Dermis microvascular lymphatic vessel endothelial cell (primary cell): ENCODE measurements around the gene CBLN3. TPM values are rescaled to one million over a fixed set of nuclear protein-coding genes. Genes with fewer than 3 reads are reported as not detected.
"Not testable (repeated sequence)": the region's sequence is repeated elsewhere in the genome, so short reads cannot be mapped to it uniquely, and the experiment has no call there.

Experiments used
- DNase-seq, 2 donors: peaks; one replicate each; pipeline versions ENCODE4 v3.0.0 to v3.0.0-alpha.2; 2010; ENCODE audit warnings: low read depth in 2 of 2
- total RNA-seq: library from RNA; depleted of rRNA; stranded (reverse); fragments of >200 nt; gene quantifications from 2 replicates; pipeline ENCODE4 v1.2.1, GENCODE V29; 2014

Gene CBLN3
- total RNA-seq = 0.13 and 0.39 TPM in 2 replicates

DNA sequence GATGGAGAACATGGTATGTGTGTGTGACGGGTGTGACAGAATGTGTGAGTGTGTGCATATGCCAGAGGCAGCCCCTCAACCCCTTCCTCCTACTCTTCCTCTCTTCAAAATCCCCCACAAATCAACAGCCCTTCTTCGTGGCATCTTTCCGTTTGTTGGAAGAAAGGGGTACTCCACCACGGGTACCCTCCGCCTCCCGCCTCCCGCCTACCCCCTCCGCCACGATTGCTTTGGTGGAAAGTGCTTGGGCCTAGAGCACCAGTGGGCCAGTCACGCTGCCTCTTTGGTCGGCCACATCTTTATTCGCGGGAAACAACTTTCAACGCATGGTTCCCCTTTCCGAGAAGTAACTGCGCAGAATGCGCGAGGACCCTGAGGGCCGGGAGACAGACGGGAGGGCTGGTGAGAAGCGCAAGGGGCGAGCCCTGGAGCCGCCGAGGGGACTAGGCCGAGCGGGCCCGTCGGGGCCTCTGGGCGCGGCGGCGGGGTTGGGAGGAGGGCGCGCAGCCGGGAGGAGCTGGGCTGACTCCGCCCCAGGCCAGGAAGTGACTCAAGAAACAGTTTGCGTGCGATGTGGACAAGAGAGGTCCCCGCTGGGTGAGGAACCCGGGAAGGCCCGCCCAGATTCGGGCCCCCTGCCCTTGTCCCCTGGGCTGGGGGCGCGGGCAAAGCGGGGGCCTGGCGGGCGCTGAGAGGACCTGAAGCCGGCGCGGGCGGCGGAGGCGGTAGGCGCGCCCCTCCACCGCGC is at the start of gene CBLN3, which contains the start of gene KHNYN:
TSS of gene CBLN3 (minus strand) at position 274 of the 748 bp plus-strand sequence. CDS start 614 bp downstream, outside the sequence.
TSS of gene KHNYN (plus strand) at position 560 of the 748 bp plus-strand sequence. CDS start 777 bp downstream, outside the sequence.
- DNase-seq = peak; percentile 73 to 93

DNA sequence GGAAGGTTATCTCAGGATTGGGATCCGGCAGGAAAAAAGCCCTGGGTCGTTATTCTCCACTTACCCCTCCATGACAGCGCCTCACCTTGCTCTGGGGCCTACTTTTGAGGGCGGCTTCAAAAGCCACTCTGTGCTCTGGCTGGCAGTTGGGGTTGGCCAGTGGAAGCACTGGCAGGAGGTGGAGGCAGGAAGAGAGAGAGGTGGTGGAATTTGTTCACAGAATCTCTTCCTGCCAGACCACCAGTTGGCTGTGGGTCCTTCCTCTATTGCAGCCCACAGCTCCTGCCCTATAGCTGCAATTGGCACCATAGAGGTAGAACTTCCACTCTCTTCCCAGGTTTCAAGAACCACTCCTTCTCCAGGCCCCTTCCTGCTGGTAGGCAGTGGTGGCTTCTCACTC is 45.8 kb upstream of the CBLN3 start:
- DNase-seq = no peak

DNA sequence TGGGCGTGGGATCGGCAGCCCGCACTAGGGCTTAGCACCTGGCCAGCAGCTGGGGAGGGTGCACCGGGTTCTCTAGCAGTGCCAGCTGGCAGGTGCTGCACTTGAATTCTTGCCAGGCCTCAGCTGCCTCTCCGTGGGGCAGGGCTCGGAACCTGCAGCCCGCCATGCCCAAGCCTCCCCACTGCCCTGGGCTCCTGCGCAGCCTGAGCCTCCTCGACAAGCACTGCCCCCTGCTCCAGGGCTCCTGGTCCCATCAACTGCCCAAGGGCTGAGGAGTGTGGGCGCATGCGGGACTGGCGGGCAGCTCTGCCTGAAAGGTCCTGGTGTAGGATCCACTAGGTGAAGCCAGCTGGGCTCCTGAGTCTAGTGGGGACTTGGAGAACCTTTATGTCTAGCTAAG is 43.7 kb upstream of the CBLN3 start:
- DNase-seq = no peak

DNA sequence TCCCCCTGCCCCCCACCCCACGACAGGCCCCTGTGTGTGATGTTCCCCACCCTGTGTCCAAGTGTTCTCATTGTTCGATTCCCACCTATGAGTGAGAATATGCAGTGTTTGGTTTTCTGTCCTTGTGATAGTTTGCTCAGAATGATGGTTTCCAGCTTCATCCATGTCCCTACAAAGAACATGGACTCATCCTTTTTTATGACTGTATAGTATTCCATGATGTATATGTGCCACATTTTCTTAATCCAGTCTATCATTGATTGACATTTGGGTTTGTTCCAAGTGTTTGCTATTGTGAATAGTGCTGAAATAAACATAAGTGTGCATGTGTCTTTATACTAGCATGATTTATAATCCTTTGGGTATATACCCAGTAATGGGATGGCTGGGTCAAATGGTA is 41.0 kb upstream of the CBLN3 start:
- not testable (repeated sequence) for DNase-seq

DNA sequence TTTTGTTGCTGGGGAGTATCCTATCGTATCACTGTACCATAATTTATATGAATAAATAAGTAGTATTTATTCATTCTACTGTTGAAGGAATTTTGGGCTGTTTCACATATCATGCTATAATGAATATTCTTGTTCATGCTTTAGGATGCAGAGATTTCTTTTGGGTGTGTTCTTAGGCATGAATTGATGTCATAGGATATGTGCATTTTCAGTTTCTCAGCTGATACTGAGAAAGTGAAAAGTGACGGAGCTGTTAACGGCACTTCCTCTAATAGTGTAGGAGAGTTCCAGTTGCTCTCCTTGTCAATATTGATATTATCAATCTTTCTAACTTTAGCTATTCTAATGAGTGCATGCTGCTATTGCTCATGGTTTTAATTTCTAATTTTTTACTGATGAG is 36.3 kb upstream of the CBLN3 start:
- no peak for DNase-seq

DNA sequence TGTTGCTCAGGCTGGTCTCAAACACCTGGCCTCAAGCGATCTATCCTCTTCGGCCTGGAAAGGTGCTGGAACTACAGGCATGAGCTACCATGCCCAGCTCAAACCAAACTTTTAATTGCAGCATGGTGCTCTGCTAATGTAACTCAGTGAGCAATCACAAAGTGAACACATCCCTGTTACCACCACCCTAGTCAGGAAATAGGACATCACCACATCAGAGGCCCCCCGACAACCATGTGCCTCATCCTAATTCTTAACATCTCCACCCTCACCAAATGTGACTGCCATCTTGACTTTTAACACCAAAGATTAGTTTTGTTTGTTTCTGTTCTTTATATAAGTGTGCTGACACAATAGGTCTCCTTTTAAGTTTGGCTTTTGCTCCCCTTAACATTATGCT is 35.9 kb upstream of the CBLN3 start:
- no peak for DNase-seq

DNA sequence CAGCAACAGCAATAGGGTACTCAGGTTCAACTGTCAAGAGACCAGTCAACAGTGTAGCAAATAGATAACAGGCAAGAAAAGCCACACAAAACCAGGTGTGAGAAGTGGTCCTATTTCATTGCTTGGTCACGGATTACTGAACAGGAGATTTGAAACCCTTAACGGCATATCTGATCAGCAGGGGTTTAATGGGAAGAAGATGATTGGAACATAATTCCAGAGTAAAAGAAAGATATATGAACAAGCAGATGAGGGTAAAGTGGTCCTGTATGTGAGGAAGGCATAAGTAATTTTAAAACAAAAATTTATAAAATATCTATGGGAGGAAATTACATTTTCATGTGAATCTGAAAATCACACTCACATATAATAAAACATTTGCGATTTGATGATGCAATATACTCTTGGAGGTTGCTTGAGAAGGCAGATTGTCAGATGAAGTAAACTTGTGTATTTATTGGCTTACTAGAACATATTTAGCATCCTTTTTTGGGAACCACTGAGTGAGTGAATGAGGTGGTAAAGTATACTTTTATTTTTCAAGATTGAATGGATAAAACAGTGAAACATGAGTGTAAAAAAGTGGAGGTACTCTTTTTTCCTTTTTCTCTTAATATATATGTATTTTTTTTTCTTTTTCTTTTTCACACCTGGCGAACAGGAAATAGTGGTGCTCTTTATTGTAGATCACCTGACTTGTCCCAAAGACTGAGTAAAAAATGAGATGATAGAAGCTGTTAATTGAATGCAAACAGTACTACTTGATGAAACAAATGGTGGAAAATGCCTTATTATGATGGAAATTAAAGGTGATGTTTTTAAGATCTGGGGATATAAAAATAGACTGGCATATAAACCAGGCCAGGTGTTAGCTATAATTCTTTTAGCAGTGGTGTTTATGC is 34.7 kb upstream of the CBLN3 start:
- no peak for DNase-seq

DNA sequence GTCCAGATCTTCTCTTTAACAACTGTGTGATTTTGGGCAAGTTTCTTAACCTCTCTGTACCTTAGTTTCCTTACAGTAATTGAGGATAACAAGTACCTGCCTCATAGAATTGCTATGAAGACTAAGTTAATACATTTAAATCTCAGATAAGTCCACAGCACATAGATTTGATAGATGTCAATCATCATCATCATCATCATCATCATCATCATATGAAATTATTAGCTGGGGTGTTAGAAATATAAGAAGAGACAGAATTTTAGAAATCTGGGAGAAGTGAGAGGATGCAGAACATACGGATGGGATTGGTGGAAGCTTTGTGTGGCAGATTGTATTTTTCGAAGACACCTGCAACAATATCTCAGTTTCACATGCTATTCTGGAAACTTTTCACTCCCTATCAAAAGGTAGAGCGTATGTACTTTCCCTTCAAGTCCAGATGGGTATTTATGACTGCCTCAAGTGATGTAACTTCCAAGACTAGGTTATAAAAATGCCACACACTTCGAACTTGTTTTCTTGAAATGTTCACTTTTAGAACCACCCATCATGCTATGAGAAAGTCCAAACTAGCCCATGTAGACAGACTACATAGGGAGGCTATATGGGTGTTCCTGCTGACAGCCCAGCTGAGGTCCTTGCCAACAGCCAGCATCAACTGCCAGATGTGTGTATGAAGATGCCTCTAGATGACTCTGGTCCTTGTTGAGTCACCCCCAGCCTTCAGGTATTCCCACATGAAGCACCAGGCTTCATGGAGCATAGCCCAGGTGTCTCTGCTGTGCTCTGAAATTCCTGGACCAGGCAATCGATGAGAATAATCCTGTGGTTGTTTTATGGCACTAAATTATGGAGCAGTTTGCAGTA is 33.8 kb upstream of the CBLN3 start:
- no peak for DNase-seq

DNA sequence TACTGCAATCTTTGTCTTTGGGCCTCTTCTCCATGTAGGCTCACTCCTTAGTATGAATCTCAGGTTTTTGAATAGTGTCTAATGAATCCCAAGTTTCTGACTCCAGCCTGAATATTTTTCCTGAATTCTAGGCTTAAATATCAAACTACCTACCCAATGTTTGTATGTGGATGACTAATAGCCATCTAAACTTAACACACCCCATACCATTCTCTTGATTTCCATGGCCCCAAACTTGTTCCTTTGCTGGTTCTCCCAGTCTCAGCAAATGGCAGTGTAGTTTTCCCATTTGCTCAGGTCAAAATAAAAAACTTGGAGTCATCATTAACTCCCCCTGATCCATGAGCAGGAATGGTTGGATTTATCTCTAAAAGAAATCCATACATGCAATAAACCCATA is 31.9 kb upstream of the CBLN3 start:
- DNase-seq = no peak

DNA sequence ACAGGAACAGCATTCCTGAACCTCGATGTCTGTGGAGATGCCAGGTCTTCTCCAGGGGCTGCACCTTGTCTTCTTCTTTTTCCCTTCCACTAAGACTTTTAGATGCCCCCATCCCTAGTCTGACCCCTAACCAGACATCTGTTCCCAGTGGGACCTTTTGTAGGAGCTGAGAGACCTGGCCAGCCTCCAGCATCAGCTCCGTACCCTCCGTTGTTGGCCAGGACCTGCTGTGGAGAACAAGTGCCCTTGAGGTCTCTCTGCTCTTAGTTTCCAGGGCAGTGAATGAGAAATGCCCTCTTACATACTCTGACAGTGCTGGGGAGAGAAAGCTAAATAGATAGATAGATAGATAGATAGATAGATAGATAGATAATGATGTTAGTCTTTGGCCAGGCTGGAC is 29.9 kb upstream of the CBLN3 start:
- DNase-seq = no peak

DNA sequence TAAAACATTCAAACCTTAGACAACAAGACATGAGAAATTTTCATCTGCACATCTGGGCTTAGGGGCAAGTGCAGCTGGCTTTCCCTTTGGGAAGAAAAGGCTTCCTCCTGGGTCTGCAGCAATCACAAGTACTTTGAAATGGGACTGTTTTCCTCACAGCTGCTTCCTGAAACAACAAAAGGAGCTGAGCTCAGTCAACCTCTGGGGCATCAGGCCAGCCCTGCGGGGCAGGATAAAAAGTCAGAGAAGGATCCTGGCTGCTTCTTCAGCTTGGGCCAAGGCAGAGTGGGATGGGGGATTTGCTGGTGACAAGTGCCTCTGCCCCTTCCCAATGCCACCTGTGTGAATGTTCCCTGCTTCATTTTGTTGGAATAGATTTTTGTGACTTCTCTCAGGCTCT is 29.3 kb upstream of the CBLN3 start:
- peak in 1 of 2 donors; percentile 73 for DNase-seq

DNA sequence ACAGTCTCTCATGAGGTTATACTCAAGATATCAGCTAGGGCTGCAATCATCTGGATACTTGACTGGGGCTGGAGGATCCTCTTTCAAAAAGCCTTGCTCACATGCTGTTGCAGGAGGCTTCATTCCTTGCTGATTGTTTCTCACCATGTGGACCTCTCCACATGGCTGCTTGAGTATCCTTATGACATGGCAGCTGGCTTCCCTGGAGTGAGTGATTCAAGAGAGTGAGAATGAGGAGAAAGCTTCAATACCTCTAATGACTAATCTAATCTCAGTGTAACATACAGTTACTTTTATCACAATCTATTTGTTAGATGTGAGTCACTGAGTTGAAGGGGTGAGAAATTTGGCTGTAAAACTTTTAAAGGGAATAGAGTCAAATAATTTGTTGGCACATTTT is 27.5 kb upstream of the CBLN3 start:
- DNase-seq = no peak

DNA sequence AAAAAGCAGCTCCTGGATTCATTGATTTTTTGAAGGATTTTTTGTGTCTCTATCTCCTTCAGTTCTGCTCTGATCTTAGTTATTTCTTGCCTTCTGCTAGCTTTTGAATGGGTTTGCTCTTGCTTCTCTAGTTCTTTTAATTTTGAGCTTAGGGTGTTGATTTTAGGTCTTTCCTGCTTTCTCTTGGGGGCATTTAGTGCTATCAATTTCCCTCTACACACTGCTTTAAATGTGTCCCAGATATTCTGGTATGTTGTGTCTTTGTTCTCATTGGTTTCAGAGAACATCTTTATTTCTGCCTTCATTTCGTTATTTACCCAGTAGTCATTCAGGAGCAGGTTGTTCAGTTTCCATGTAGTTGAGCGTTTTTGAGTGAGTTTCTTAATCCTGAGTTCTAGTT is 21.4 kb upstream of the CBLN3 start:
- DNase-seq = not testable (repeated sequence)

DNA sequence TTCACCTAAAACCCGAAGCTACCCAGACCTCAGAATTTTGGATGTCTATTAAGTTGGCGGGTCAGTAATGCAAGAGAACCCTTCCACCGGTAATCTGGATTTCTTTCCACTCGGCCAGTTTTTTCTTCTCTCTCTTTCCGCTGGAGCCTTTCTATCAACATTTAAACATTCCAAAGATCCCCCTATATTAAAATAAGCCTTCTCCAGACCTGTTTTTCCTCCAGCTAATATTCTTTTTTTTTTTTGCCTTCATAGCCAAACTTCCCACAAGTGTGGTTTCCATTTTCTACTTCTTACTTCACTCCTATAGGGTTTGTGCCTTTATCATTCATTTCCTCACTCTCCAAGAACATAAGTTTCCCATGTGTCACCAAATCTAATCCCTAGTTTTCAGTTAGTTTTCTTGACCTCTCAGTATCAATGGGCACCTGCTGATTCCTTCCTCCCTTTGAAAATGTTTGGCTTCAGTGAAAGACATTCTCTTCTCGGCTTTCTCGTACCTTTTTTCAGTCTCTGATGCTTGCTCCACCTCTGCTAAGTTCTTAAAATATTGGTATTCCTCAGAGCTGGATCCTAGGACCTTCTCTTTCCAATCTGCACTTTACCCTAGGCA is 13.7 kb upstream of the CBLN3 start:
- DNase-seq = no peak

DNA sequence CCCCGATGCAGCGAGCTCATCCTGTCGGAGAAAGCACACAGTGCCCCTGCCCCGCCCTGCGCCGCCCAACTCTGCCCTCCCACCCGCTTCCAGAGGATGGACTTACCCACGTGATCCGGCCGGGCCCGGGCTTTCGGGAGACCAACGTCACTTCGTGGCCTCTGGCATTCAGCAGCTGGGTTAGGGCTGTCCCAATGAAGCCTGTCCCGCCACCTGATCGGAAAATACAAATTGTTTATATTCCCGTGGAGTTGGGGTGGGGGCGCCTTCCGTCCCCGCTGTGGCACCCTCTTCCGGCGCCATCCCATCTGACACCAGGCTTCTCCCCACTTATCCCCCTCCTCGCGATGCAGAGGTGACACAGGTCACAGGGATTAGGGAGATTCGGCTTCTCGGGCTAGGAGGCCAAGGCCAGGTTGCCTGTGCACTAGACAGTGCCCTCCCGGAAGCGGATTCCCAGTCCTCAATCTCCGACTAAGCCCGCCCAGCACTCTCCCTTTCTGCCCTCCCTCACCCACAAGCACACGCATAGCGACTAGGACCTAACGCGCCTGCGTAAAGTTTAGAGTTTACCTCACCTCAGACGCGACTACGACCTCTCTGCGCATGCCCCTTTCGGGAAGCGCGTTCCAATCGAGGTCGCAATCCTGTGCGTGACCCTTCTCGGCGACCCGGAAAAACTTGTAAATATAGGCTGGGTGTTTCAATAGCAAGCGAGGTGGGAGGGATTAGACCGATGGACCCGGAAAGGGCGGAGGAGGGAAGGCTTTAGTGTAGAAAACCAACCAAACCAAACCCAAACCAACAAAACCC is 13.0 kb upstream of the CBLN3 start, which contains the start of gene SDR39U1:
TSS of gene SDR39U1 (minus strand) at position 537 of the 813 bp plus-strand sequence. CDS start at position 530, 7 bp downstream.
- DNase-seq = peak; percentile 99

DNA sequence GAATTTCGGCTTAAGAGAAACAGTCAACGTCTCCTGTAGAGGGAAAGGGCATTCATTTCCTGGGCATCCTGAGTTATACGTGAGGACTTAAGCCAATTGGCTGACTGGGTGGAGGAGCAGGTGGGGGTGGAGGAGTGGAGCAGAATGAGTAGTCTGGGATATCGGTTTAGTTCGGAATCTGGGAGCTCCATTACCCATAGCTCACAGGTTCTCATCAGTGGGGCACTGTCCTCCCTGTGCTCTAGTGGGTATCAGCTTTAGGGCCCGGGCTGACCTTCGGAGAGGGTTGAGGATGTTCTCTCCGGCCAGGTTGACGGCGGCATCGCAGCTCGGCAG is 12.4 kb upstream of the CBLN3 start:
- no peak for DNase-seq

DNA sequence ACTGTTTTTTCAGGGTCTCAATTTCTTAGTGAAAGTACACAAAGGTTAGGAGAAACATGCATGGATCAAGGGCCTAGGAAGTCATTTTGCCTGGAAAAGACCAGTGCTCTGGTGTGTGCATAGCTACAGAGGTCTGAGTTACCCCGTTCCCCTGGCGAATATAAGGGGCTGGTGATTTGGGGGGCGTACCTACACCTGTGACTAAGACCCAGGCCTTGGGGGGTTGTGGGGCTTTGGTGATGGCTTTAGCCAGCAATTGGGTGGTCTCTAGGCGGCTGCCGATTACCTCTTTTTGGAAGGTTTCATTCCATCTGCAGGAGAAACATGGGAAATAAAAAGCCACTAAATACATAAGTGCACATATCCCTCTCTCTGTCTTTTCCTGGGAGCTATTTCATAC is 12.0 kb upstream of the CBLN3 start:
- DNase-seq = no peak

DNA sequence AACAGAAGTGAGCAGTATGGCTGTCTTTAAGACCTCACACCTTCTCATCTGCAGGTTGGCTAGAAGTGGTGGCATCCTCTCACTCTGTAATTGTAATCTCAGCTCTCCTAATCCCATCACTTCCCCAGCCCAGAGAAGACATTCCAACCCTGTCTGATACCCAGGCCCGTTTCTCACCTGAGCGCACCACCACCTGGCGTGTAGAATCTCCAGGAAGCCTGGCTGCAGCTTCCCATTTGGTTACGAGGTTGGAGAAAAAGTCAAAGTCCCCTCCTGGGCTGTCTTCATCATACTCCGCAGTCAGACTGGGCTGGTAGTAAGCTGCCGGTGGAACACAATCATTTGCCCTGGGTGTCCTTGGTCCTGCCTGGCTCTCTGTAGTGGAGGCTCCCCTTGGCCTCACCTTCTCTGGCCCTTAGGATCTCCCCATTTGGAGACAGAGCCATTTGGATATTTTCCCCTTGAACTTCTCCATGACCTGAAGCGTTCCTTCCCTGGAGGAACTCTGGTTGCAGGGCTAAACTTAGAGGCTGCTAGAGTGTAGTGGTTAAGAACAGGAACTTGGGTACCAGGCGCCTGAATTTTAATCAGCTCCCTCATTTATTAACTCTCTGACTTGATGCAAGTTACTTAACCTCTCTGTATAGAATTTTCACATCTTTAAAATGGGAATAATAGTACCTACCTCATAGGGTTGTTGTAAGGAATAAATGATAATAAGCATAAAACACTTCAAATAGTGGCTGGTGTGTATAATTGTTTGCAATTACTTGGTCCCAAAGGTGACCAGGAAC is 11.3 kb upstream of the CBLN3 start:
- no peak for DNase-seq

DNA sequence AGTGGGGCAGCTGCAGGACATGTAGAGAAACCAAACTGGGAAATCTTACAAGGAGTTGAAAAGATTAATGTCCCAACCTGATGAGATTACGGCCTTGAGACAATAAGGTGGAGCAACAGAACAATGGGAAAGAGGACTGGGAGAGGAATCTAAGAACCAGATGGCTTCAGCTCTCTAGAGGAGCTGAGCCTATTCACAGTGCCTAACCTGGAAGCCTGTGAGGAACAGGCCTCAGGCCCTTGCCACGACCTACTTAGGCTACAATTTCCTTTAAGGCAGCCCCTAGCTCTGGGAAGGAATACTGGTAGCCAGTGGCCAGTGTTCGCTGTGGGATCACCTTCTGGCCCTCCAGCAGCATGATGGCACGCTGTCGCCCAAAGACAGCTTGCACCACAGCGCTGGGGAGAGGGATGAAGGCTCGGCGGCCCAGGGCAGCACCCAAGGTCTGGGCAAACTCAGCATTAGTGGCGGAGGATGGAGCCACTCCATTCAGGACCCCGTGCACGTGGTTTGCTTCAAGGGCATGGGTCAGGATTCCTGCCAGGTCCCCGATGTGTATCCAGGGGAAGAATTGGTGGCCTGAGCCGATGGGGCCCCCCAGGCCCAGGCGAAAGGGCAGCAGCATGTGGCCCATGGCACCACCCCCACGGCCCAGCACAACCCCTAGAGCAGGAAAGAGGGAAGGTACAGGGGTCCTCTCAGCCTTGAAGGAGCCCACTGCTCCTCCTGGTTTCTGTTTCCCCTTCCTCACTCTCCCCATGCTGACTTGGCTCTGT is 10.6 kb upstream of the CBLN3 start:
- DNase-seq = no peak
